Kidney (tissue), 14 donors: ENCODE results near the gene NPFFR1. TPM values are rescaled to one million over a fixed set of nuclear protein-coding genes. Genes with fewer than 3 reads are reported as not detected.

ENCODE experiments used
- DNase-seq, 5 donors: peaks; one replicate each; pipeline ENCODE4 v3.0.0-alpha.2; 2013 to 2020
- FAIRE-seq: peaks from 2 replicates; lab custom pipeline; 2012; peaks lifted over from hg19 to GRCh38; lab: Jason Lieb, UNC
- H3K27ac ChIP-seq, 2 donors: one replicate each; pipeline ENCODE4 v1.7.0; 2013; ENCODE audit warnings: low read depth in 2 of 2, low read length in 2 of 2, inconsistent platforms in 1 of 2
- H3K27me3 ChIP-seq: one replicate; pipeline ENCODE4 v1.7.1; 2013; ENCODE audit warnings: low read length, inconsistent platforms; ENCODE audit not compliant: control insufficient read depth, insufficient read depth
- H3K36me3 ChIP-seq, 3 donors: one replicate each; pipeline versions ENCODE4 v1.7.0 to v1.7.1; 2013; ENCODE audit warnings: low read length in 3 of 3, control low read depth in 1 of 3, inconsistent platforms in 1 of 3; ENCODE audit not compliant: insufficient read depth in 3 of 3, control insufficient read depth in 2 of 3
- H3K4me1 ChIP-seq, 3 donors: one replicate each; pipeline versions ENCODE4 v1.7.0 to v1.7.1; 2013; ENCODE audit warnings: low read length in 3 of 3, inconsistent platforms in 1 of 3, low read depth in 1 of 3; ENCODE audit not compliant: control insufficient read depth in 2 of 3, insufficient read depth in 2 of 3
- H3K4me3 ChIP-seq, 3 donors: one replicate each; pipeline versions ENCODE4 v1.7.0 to v1.8.1; 2013; ENCODE audit warnings: low read length in 3 of 3, control low read depth in 1 of 3, inconsistent platforms in 1 of 3
- H3K9ac ChIP-seq, 3 donors: one replicate each; pipeline versions ENCODE4 v1.7.0 to v1.7.1; 2013; ENCODE audit warnings: low read length in 3 of 3, control low read depth in 1 of 3, inconsistent platforms in 1 of 3
- H3K9me3 ChIP-seq, 3 donors: one replicate each; pipeline versions ENCODE4 v1.7.0 to v1.7.1; 2013; ENCODE audit warnings: low read length in 3 of 3, control low read depth in 1 of 3, inconsistent platforms in 1 of 3; ENCODE audit not compliant: control insufficient read depth in 2 of 3, insufficient read depth in 1 of 3
- intact Hi-C: fragments of 100-400 bp; cut with DNase I; formaldehyde crosslinking; loops from one replicate; pipeline ENCODE4 v1.11.1; 2022
- polyA plus RNA-seq: library from polyadenylated mRNA; stranded (reverse); fragments of 350-450 nt; fragmentation: Illumina TruSeq; extraction: RNeasy Lipid Tissue Mini Kit (QIAGEN cat#74804); gene quantifications from one replicate; pipeline ENCODE4 v1.2.3, GENCODE V29; 2014; ENCODE audit warnings: low read depth, low replicate concordance; ENCODE audit not compliant: insufficient read depth
- total RNA-seq: library from RNA; stranded (reverse); fragmentation: NEBNext Ultra II Directional; extraction: Animal tissue kit (Norgen Biotek cat#: 25700); gene quantifications from one replicate; pipeline ENCODE4 v1.2.1, GENCODE V29; 2021
- TF ChIP-seq, protein P1 (sequence below): IDR thresholded peaks from 3 replicates; pipeline ENCODE4 v1.5.1; 2012; ENCODE audit warnings: mild to moderate bottlenecking, moderate library complexity, borderline replicate concordance; ENCODE audit not compliant: insufficient read depth; ENCODE audit errors: extremely low read depth
- donor health status: control.
- donor health status: control.
- donor health status: control.
- donor health status: control.
- donor health status: control.
- donor health status: DM: yes; HTN: yes; CAD: no.
- donor health status: Normal renal cell carcinoma (clear cell type).

Gene NPFFR1
- total and polyA plus RNA-seq, 2 donors from 2014 or later, result 0.09 TPM; not detected in 1

- peak in 2 of 5 donors; percentile 28 to 30 for DNase-seq
- Histone ChIP-seq H3K27me3 (no peaks in the 10 kb centered on the region), H3K27ac (no peak overlapping the region), H3K4me1 (peaks cover 0 to 3% (median 0%) of the 10 kb centered on the region in 3 donors), H3K36me3 (no peaks in the 10 kb centered on the region), H3K9me3 (no peaks in the 10 kb centered on the region), H3K4me3 (no peak overlapping the region), H3K9ac (no peak overlapping the region)
- intact Hi-C loops, result no loop called here
- TF ChIP-seq, protein P1, sequence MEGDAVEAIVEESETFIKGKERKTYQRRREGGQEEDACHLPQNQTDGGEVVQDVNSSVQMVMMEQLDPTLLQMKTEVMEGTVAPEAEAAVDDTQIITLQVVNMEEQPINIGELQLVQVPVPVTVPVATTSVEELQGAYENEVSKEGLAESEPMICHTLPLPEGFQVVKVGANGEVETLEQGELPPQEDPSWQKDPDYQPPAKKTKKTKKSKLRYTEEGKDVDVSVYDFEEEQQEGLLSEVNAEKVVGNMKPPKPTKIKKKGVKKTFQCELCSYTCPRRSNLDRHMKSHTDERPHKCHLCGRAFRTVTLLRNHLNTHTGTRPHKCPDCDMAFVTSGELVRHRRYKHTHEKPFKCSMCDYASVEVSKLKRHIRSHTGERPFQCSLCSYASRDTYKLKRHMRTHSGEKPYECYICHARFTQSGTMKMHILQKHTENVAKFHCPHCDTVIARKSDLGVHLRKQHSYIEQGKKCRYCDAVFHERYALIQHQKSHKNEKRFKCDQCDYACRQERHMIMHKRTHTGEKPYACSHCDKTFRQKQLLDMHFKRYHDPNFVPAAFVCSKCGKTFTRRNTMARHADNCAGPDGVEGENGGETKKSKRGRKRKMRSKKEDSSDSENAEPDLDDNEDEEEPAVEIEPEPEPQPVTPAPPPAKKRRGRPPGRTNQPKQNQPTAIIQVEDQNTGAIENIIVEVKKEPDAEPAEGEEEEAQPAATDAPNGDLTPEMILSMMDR, result no peak
- FAIRE-seq, result no peak
These were observed 36.9 kb upstream of the NPFFR1 start for GRCh38 chr10:70320751-70321150.

- Histone ChIP-seq H3K9me3 (no peaks in the 10 kb centered on the region), H3K27me3 (no peaks in the 10 kb centered on the region), H3K4me1 (peaks cover 0 to 2% (median 0%) of the 10 kb centered on the region in 3 donors), H3K9ac (no peak overlapping the region), H3K4me3 (no peak overlapping the region), H3K36me3 (no peaks in the 10 kb centered on the region), H3K27ac (no peak overlapping the region)
- DNase-seq, result peak in 1 of 5 donors; percentile 30
- intact Hi-C loops, result no loop called here
- TF ChIP-seq, protein P1, result no peak
- no peak for FAIRE-seq
These were observed 36.0 kb upstream of the NPFFR1 start for GRCh38 chr10:70319824-70320223.

- FAIRE-seq (no peak), DNase-seq (no peak)
- intact Hi-C loops, result no loop called here
- no peak overlapping the region for H3K4me3 ChIP-seq
- H3K9ac ChIP-seq, result no peak overlapping the region
- H3K9me3 ChIP-seq, result no peaks in the 10 kb centered on the region
- TF ChIP-seq, protein P1, result no peak
- H3K27ac ChIP-seq, result no peak overlapping the region
- H3K27me3 ChIP-seq, result no peaks in the 10 kb centered on the region
- H3K4me1 ChIP-seq, result no peaks in the 10 kb centered on the region
- no peaks in the 10 kb centered on the region for H3K36me3 ChIP-seq
These were observed 35.4 kb upstream of the NPFFR1 start for GRCh38 chr10:70319183-70319582.

DNA sequence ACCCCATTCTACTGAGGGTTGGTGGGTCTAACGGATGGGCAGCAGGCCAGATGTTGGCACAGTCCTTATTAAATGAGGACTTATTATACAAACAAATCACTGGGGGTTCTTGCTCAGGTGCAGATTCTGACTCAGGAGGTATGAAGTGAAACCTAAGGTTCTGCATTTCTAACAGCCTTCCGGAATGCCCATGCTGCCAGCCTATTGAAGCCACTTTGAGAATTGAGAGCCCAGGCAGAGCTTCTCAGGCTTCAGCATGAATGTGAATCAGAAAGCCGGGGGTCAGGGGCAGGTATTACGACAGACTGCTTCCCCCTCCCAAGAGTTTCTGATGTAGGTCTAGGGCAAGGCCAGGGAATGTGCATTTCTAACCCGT is 34.1 kb upstream of the NPFFR1 start:
- Histone ChIP-seq H3K4me1 (no peaks in the 10 kb centered on the region), H3K36me3 (no peaks in the 10 kb centered on the region), H3K27ac (no peak overlapping the region), H3K9ac (no peak overlapping the region), H3K27me3 (no peaks in the 10 kb centered on the region), H3K4me3 (no peak overlapping the region), H3K9me3 (no peaks in the 10 kb centered on the region)
- intact Hi-C loops, result no loop called here
- DNase-seq, result no peak
- TF ChIP-seq, protein P1, result no peak
- FAIRE-seq, result no peak
